GM23338 (cell line): ENCODE data around the gene BOK.

Experiments
- CREB1 ChIP-seq: fragments of 250-450 bp; sonication (Bioruptor Pico); IDR thresholded peaks from 2 replicates; pipeline ENCODE4 v1.5.0; 2020; ENCODE audit warnings: low read depth, mild to moderate bottlenecking, moderate library complexity
- CTCF ChIP-seq, 2 experiments: fragments of 200-600 bp in 1 of 2; sonication (generic) in 1 of 2; conservative IDR thresholded peaks; 2 replicates each; pipeline versions ENCODE4 v1.5.1 to v1.6.1; 2016 to 2017; ENCODE audit warnings: antibody characterized with exemption in 2 of 2, low read depth in 2 of 2, mild to moderate bottlenecking in 2 of 2, moderate library complexity in 1 of 2
- EZH2 ChIP-seq: fragments of 200-600 bp; sonication (generic); IDR thresholded peaks from one replicate; pipeline ENCODE4 v1.8.0; 2017; ENCODE audit warnings: antibody characterized with exemption, mild to moderate bottlenecking, low read depth; ENCODE audit not compliant: unreplicated experiment
- JUNB ChIP-seq: IDR thresholded peaks from one replicate; pipeline ENCODE4 v1.6.1; 2016; ENCODE audit warnings: antibody characterized with exemption; ENCODE audit not compliant: unreplicated experiment
- NANOG ChIP-seq: IDR thresholded peaks from 2 replicates; pipeline ENCODE4 v1.6.1; 2016; ENCODE audit warnings: antibody characterized with exemption, borderline replicate concordance
- POLR2AphosphoS5 ChIP-seq: IDR thresholded peaks from 2 replicates; pipeline ENCODE4 v1.6.1; 2016; ENCODE audit warnings: antibody characterized with exemption, low read depth
- STAT1 ChIP-seq: IDR thresholded peaks from one replicate; pipeline ENCODE4 v1.6.1; 2016; ENCODE audit warnings: antibody characterized with exemption; ENCODE audit not compliant: unreplicated experiment

GRCh38 chr2:241602720-241603119 is 44.2 kb downstream of the BOK start:
- TF ChIP-seq CTCF (conservative IDR thresholded peaks at IDR 0.05; ENCODE audit: low read depth in 2 of 2) (no peak), JUNB (no peak), EZH2 (no peak), POLR2AphosphoS5 (no peak), STAT1 (no peak), NANOG (no peak), CREB1 (CRISPR knock-in tag) (no peak)
